B cell (primary cell): ENCODE measurements around the gene PTPRO. TPM values are rescaled to one million over a fixed set of nuclear protein-coding genes. Genes with fewer than 3 reads are reported as not detected.

Experiments used
- ATAC-seq: fragments of 200-7000 bp; cut with Tn5 transposase; one replicate; pipeline ENCODE4 v1.10.0; 2021; ENCODE audit warnings: low read depth, mild to moderate bottlenecking, moderate number of reproducible peaks, moderate library complexity
- CTCF ChIA-PET: fragments of 350-600 bp; sonication (Branson Sonifier 250); formaldehyde crosslinking; loops from one replicate; lab custom pipeline; 2021; ENCODE audit warnings: antibody characterized with exemption, inconsistent platforms; lab: Charles Lee
- POLR2A ChIA-PET: fragments of 350-600 bp; sonication (Branson Sonifier 250); formaldehyde crosslinking; loops from one replicate; lab custom pipeline; 2021; ENCODE audit warnings: antibody characterized with exemption; lab: Charles Lee
- DNase-seq: peaks from one replicate; pipeline ENCODE4 v3.0.0; 2013
- H2AFZ ChIP-seq: 2 replicates; pipeline ENCODE4 v1.6.1; 2012; ENCODE audit warnings: mild to moderate bottlenecking, low read depth, low read length; ENCODE audit not compliant: insufficient read depth, poor library complexity, severe bottlenecking
- H3K27ac ChIP-seq, 2 donors: 1 replicate in 1 of 2; 2 replicates in 1 of 2; pipeline ENCODE4 v1.5.1; 2012 to 2013; ENCODE audit warnings: low read length in 2 of 2, mild to moderate bottlenecking in 2 of 2, moderate library complexity in 1 of 2
- H3K27me3 ChIP-seq, 4 experiments: fragments of 200-600 bp in 1 of 4; sonication (generic) in 1 of 4; replicated peaks in 1 of 4; 1 replicate in 2 of 4; 2 replicates in 2 of 4; pipeline versions ENCODE4 v1.6.1 to v1.7.0; 2013 to 2016; ENCODE audit warnings: low read length in 3 of 4, mild to moderate bottlenecking in 2 of 4, mixed read lengths in 1 of 4, moderate library complexity in 1 of 4; ENCODE audit not compliant: insufficient read depth in 4 of 4, control insufficient read depth in 3 of 4; ENCODE audit errors: control extremely low read depth in 1 of 4
- H3K36me3 ChIP-seq, 2 experiments: replicated peaks in 1 of 2; 1 replicate in 1 of 2; 2 replicates in 1 of 2; pipeline versions ENCODE4 v1.6.1 to v1.7.1; 2013; ENCODE audit warnings: low read length in 1 of 2; ENCODE audit not compliant: insufficient read depth in 2 of 2, control insufficient read depth in 1 of 2; ENCODE audit errors: control extremely low read depth in 1 of 2, extremely low read depth in 1 of 2
- H3K4me1 ChIP-seq, 2 donors: fragments of 200-600 bp in 1 of 2; sonication (generic) in 1 of 2; 1 replicate in 1 of 2; 2 replicates in 1 of 2; pipeline versions ENCODE4 v1.5.1 to v1.6.1; 2013 to 2017; ENCODE audit warnings: low read length in 2 of 2; ENCODE audit not compliant: control insufficient read depth in 2 of 2, insufficient read depth in 2 of 2
- H3K4me2 ChIP-seq: replicated peaks from 2 replicates; pipeline ENCODE3; 2012; ENCODE audit warnings: mild to moderate bottlenecking, low read depth, low read length; ENCODE audit not compliant: poor library complexity, severe bottlenecking
- H3K4me3 ChIP-seq, 5 experiments: fragments of 200-600 bp in 1 of 5; sonication (generic) in 1 of 5; 1 replicate in 3 of 5; 2 replicates in 2 of 5; pipeline versions ENCODE4 v1.5.1 to v1.7.0; 2011 to 2016; ENCODE audit warnings: low read length in 4 of 5, mild to moderate bottlenecking in 4 of 5, low read depth in 2 of 5, control low read depth in 1 of 5, moderate library complexity in 1 of 5; ENCODE audit not compliant: insufficient read depth in 1 of 5; ENCODE audit errors: control extremely low read depth in 1 of 5, extremely low read depth in 1 of 5
- H3K79me2 ChIP-seq: fragments of 200-600 bp; sonication (generic); one replicate; pipeline ENCODE4 v1.6.0; 2016; ENCODE audit warnings: low read length; ENCODE audit not compliant: control insufficient read depth, insufficient read depth
- H3K9ac ChIP-seq: fragments of 200-600 bp; sonication (generic); 2 replicates; pipeline ENCODE4 v1.6.1; 2017; ENCODE audit warnings: mild to moderate bottlenecking, low read length, moderate library complexity
- H3K9me3 ChIP-seq, 3 donors: one replicate each; pipeline versions ENCODE4 v1.6.1 to v1.7.1; 2013; ENCODE audit warnings: low read length in 2 of 3; ENCODE audit not compliant: control insufficient read depth in 2 of 3, insufficient read depth in 1 of 3; ENCODE audit errors: control extremely low read depth in 1 of 3
- H4K20me1 ChIP-seq: 2 replicates; pipeline ENCODE4 v1.6.0; 2012; ENCODE audit warnings: mild to moderate bottlenecking, low read length; ENCODE audit not compliant: insufficient read depth, control insufficient read depth, poor library complexity, severe bottlenecking
- H3K27ac Mint-ChIP-seq: one replicate; pipeline ENCODE4 v1.8.0; 2021; ENCODE audit warnings: mixed read lengths
- H3K27me3 Mint-ChIP-seq: one replicate; pipeline ENCODE4 v1.8.0; 2021; ENCODE audit warnings: mixed read lengths
- H3K4me1 Mint-ChIP-seq: one replicate; pipeline ENCODE4 v1.8.0; 2021; ENCODE audit warnings: mixed read lengths
- H3K4me3 Mint-ChIP-seq: one replicate; pipeline ENCODE4 v1.8.0; 2021; ENCODE audit warnings: mixed read lengths
- H3K9me3 Mint-ChIP-seq: one replicate; pipeline ENCODE4 v1.8.0; 2022; ENCODE audit warnings: mixed read lengths; ENCODE audit not compliant: insufficient read depth
- CTCF ChIP-seq: fragments of 200-600 bp; IDR thresholded peaks from one replicate; pipeline ENCODE4 v1.8.0; 2022; ENCODE audit warnings: antibody characterized with exemption, mild to moderate bottlenecking
- EZH2 ChIP-seq: IDR thresholded peaks from 2 replicates; pipeline ENCODE4 v1.6.1; 2012; ENCODE audit warnings: borderline replicate concordance, low read depth, mild to moderate bottlenecking, moderate library complexity, low read length; ENCODE audit not compliant: insufficient read depth, poor library complexity, severe bottlenecking
- WGBS: methylation state at CpG from one replicate; pipeline ENCODE4 v1.1.5; 2013; ENCODE audit warnings: missing lambda C conversion rate; ENCODE audit not compliant: insufficient coverage; 5-methylcytosine and 5-hydroxymethylcytosine counted together
- intact Hi-C: fragments of 100-400 bp; cut with micrococcal nuclease; formaldehyde crosslinking; loops from one replicate; pipeline ENCODE4 v1.10.0; 2022
- polyA plus RNA-seq: library from polyadenylated mRNA; depleted of rRNA; stranded (reverse); fragments of >200 nt; gene quantifications from 2 replicates; pipeline ENCODE4 v1.2.3, GENCODE V29; 2012
- total RNA-seq, 2 donors: library from RNA; stranded (reverse); fragments of 120-200 nt in 1 of 2; gene quantifications; 1 replicate in 1 of 2; 2 replicates in 1 of 2; pipeline versions ENCODE4 v1.2.3 to v1.2.4, GENCODE V29; 2013 to 2022

The PTPRO gene
- total and polyA plus RNA-seq, 2 donors (not counting 1 experiment from before 2014, with no cell fraction given), result 23.1 to 23.6 TPM

GRCh38 chr12:15474766-15475165 lies 152.5 kb downstream of the PTPRO start:
- intact Hi-C loops, result no loop called here
- no peaks in the 10 kb centered on the region for H3K79me2 ChIP-seq
- no peaks in the 10 kb centered on the region for H3K27me3 ChIP-seq
- TF ChIP-seq EZH2 (no peak), CTCF (no peak)
- no peaks in the 10 kb centered on the region for H3K4me1 Mint-ChIP-seq
- H3K9ac ChIP-seq, result no peak overlapping the region
- no peak overlapping the region for H3K4me3 Mint-ChIP-seq
- H3K9me3 ChIP-seq, result peaks cover 0 to 5% (median 0%) of the 10 kb centered on the region in 3 donors
- DNase-seq (no peak), ATAC-seq (no peak)
- CTCF ChIA-PET, result no interaction called here
- no peak overlapping the region for H3K4me2 ChIP-seq
- no peaks in the 10 kb centered on the region for H3K36me3 ChIP-seq
- H3K27ac ChIP-seq, result no peak overlapping the region
- H3K27me3 Mint-ChIP-seq, result peaks cover 16% of the 10 kb centered on the region
- no peaks in the 10 kb centered on the region for H4K20me1 ChIP-seq
- no peak overlapping the region for H3K27ac Mint-ChIP-seq
- POLR2A ChIA-PET, result no interaction called here
- 94% methylated on average over 4 of the region's 6 CpGs for WGBS
- H3K9me3 Mint-ChIP-seq, result no peaks in the 10 kb centered on the region
- no peak overlapping the region for H3K4me3 ChIP-seq
- H2AFZ ChIP-seq, result no peak overlapping the region
- H3K4me1 ChIP-seq, result no peaks in the 10 kb centered on the region

- ChIA-PET POLR2A (no interaction called here), CTCF (no interaction called here)
- no peak overlapping the region for H3K27ac Mint-ChIP-seq
- DNase-seq, result no peak
- intact Hi-C loops, result no loop called here
- Histone ChIP-seq H3K9ac (no peak overlapping the region), H3K27me3 (no peaks in the 10 kb centered on the region), H4K20me1 (no peaks in the 10 kb centered on the region), H3K27ac (no peak overlapping the region), H2AFZ (no peak overlapping the region), H3K4me2 (no peak overlapping the region), H3K79me2 (no peaks in the 10 kb centered on the region), H3K36me3 (no peaks in the 10 kb centered on the region), H3K4me1 (no peaks in the 10 kb centered on the region), H3K9me3 (peaks cover 0 to 5% (median 0%) of the 10 kb centered on the region in 3 donors), H3K4me3 (no peak overlapping the region)
- no peaks in the 10 kb centered on the region for H3K9me3 Mint-ChIP-seq
- H3K4me1 Mint-ChIP-seq, result no peaks in the 10 kb centered on the region
- no peak for ATAC-seq
- H3K4me3 Mint-ChIP-seq, result no peak overlapping the region
- WGBS, result no CpG with 5 or more reads among the region's 1 CpG
- H3K27me3 Mint-ChIP-seq, result peaks cover 12% of the 10 kb centered on the region
- TF ChIP-seq CTCF (no peak), EZH2 (no peak)
These were observed 155.5 kb downstream of the PTPRO start for GRCh38 chr12:15477761-15478160.
